ENCODE measurements around the gene LECT2. TPM values are rescaled to one million over a fixed set of nuclear protein-coding genes. Genes with fewer than 3 reads are reported as not detected.

The LECT2 gene
- total and polyA plus RNA-seq, 8 donors = 0.69 to 2.0 (median 1.1) TPM; not detected in 2

GRCh38 chr5:135944564-135944963, 10.2 kb downstream of the LECT2 start:
- ATAC-seq (no peak), DNase-seq (no peak)
- Histone ChIP-seq H3K4me1 (no peaks in the 10 kb centered on the region), H3K4me3 (no peak overlapping the region), H3K9me3 (no peaks in the 10 kb centered on the region), H3K27me3 (peaks cover 0 to 12% of the 10 kb centered on the region in 2 donors), H3K36me3 (no peaks in the 10 kb centered on the region), H3K27ac (no peak overlapping the region)
- intact Hi-C loops (cut with DNase I) = loop anchor here in 1 of 2 donors (10.0 kb wide), 2 partner anchors 120 to 230 kb away; no protein-coding TSS in a partner anchor
- TF ChIP-seq CTCF (IDR thresholded peaks at IDR 0.05) = no peak

GRCh38 chr5:135942202-135942771, 12.5 kb downstream of the LECT2 start:
- Histone ChIP-seq H3K27ac (no peak overlapping the region), H3K4me3 (no peak overlapping the region), H3K27me3 (peaks cover 0 to 29% of the 10 kb centered on the region in 2 donors), H3K36me3 (no peaks in the 10 kb centered on the region), H3K4me1 (no peaks in the 10 kb centered on the region), H3K9me3 (no peaks in the 10 kb centered on the region)
- ATAC-seq = no peak
- TF ChIP-seq CTCF (IDR thresholded peaks at IDR 0.05) = no peak
- intact Hi-C loops (cut with DNase I) = loop anchor here in 1 of 2 donors (10.0 kb wide), 2 partner anchors 123 to 233 kb away; no protein-coding TSS in a partner anchor
- no peak for DNase-seq

GRCh38 chr5:135941711-135942110, 13.1 kb downstream of the LECT2 start:
- no peak for DNase-seq
- Histone ChIP-seq H3K4me1 (no peaks in the 10 kb centered on the region), H3K27me3 (peaks cover 0 to 29% of the 10 kb centered on the region in 2 donors), H3K36me3 (no peaks in the 10 kb centered on the region), H3K9me3 (no peaks in the 10 kb centered on the region), H3K27ac (no peak overlapping the region), H3K4me3 (no peak overlapping the region)
- no peak for ATAC-seq
- intact Hi-C loops (cut with DNase I) = loop anchor here in 1 of 2 donors (10.0 kb wide), 2 partner anchors 123 to 233 kb away; no protein-coding TSS in a partner anchor
- no peak for TF ChIP-seq CTCF (IDR thresholded peaks at IDR 0.05)

DNA sequence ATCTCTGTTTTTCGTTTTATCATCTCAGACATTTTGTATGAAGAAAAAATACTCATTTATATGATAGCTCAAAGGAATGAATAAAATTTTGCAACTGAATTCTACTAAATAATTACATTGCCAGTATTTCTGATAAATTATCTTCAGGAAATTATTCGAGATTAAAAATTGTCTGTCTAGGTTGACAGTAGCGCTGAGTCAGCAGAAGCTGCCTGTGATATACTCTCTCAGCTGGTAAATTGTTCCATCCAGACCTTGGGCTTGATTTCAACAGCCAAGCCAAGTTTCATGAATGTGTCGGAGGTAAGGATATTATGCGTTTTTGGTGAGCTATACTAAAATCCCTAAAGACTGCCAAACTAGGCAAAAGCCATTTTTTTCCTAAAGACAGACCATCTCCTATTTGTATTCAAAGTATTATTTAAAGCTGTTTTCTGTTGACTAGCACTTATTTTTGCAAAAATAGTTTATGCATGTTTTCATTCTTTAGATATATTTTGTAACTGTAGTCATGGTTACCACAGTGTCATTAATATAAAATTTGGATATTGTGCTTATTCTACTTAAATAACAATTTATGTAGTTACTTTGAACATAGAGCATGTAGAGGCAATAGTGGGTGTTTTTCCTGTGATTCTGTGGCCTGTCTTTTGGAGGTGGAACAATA, 17.4 kb downstream of the LECT2 start:
- ATAC-seq (no peak), DNase-seq (peak in 2 of 4 donors; percentile 58 to 70)
- no peak overlapping the region for H3K27ac ChIP-seq
- H3K27me3 ChIP-seq = peaks cover 4 to 46% of the 10 kb centered on the region in 2 donors
- no peak overlapping the region for H3K4me3 ChIP-seq
- no peak for TF ChIP-seq CTCF (IDR thresholded peaks at IDR 0.05)
- H3K9me3 ChIP-seq = no peaks in the 10 kb centered on the region
- intact Hi-C loops (cut with DNase I) = no loop called here
- no peaks in the 10 kb centered on the region for H3K36me3 ChIP-seq
- H3K4me1 ChIP-seq = no peaks in the 10 kb centered on the region

DNA sequence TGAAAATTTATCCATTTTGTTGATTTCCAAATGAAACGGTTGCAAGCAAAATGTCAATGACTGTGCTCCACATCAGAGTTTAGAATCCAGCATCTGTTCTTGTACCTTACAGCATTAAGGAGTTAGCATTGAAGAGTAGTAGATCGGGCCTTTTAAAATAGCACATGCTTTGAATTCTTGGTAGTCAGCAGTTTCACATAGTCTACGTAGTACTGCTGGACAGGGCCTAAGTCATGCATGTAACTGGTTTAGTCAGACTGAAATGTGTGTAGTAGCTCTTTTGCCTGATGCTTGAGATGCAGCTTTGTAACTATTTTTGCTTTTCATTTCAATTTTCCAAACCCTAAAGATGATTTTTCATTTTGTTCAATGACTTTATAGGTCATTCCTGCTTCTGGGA, 19.8 kb downstream of the LECT2 start:
- peaks cover 28 to 61% of the 10 kb centered on the region in 2 donors for H3K27me3 ChIP-seq
- no peaks in the 10 kb centered on the region for H3K36me3 ChIP-seq
- intact Hi-C loops (cut with DNase I) = no loop called here
- no peak overlapping the region for H3K27ac ChIP-seq
- no peaks in the 10 kb centered on the region for H3K9me3 ChIP-seq
- peak in 1 of 4 donors; percentile 50 for DNase-seq
- ATAC-seq = peak; percentile 27
- peaks cover 0 to 7% of the 10 kb centered on the region in 2 donors for H3K4me1 ChIP-seq
- no peak overlapping the region for H3K4me3 ChIP-seq
- no peak for TF ChIP-seq CTCF (IDR thresholded peaks at IDR 0.05)
